Sciatic nerve (tissue), 2 donors: Measurements from ENCODE around the gene CLTCL1. TPM values are rescaled to one million over a fixed set of nuclear protein-coding genes. Genes with fewer than 3 reads are reported as not detected.

Source experiments
- ATAC-seq: fragments of 200-7000 bp; cut with Tn5 transposase; one replicate; pipeline ENCODE4 v1.9.1; 2020; ENCODE audit warnings: mild to moderate bottlenecking, moderate library complexity
- DNase-seq: peaks from one replicate; pipeline ENCODE4 v3.0.0-alpha.2; 2020; ENCODE audit warnings: low spot score
- intact Hi-C: fragments of 100-400 bp; cut with DNase I; formaldehyde crosslinking; loops from one replicate; pipeline ENCODE4 v1.14.2; 2022
- total RNA-seq: library from RNA; stranded (reverse); fragmentation: NEBNext Ultra II Directional; extraction: Animal tissue kit (Norgen Biotek cat#: 25700); gene quantifications from one replicate; pipeline ENCODE4 v1.2.1, GENCODE V29; 2021
- donor health status: DM: no; HTN: no; CAD: no.
- donor health status: DM: no; HTN: no; CAD: no.

The CLTCL1 gene
- total RNA-seq, 1 donor from 2014 or later, result 14.2 TPM

GRCh38 chr22:19146215-19146968, 145.1 kb downstream of the CLTCL1 start:
- intact Hi-C loops, result no loop called here
- ATAC-seq, result no peak
- DNase-seq, result no peak

GRCh38 chr22:19143967-19144400, 147.5 kb downstream of the CLTCL1 start:
- ATAC-seq (no peak), DNase-seq (no peak)
- intact Hi-C loops, result no loop called here

GRCh38 chr22:19143212-19143611, 148.3 kb downstream of the CLTCL1 start:
- DNase-seq, result no peak
- no peak for ATAC-seq
- intact Hi-C loops, result no loop called here

GRCh38 chr22:19142394-19142793, 149.1 kb downstream of the CLTCL1 start:
- intact Hi-C loops, result no loop called here
- no peak for DNase-seq
- no peak for ATAC-seq

GRCh38 chr22:19139974-19140373, 151.5 kb downstream of the CLTCL1 start:
- ATAC-seq (no peak), DNase-seq (no peak)
- intact Hi-C loops, result no loop called here

GRCh38 chr22:19139001-19139356, 152.5 kb downstream of the CLTCL1 start:
- DNase-seq, result no peak
- ATAC-seq, result no peak
- intact Hi-C loops, result no loop called here

- ATAC-seq, result no peak
- intact Hi-C loops, result no loop called here
- no peak for DNase-seq
These were observed 153.1 kb downstream of the CLTCL1 start for GRCh38 chr22:19138217-19139000.

GRCh38 chr22:19137384-19138216, 153.9 kb downstream of the CLTCL1 start:
- no peak for DNase-seq
- intact Hi-C loops, result no loop called here

GRCh38 chr22:19136915-19137314, 154.6 kb downstream of the CLTCL1 start:
- ATAC-seq, result no peak
- intact Hi-C loops, result no loop called here
- DNase-seq, result no peak

More at GRCh38 chr22:19137384-19138216, 153.9 kb downstream of the CLTCL1 start:
- no peak for ATAC-seq

GRCh38 chr22:19134874-19135273, 156.6 kb downstream of the CLTCL1 start:
- intact Hi-C loops, result no loop called here
- no peak for DNase-seq
- ATAC-seq, result no peak

GRCh38 chr22:19134176-19134831, 157.2 kb downstream of the CLTCL1 start:
- DNase-seq, result no peak
- ATAC-seq, result no peak
- intact Hi-C loops, result no loop called here

- intact Hi-C loops, result no loop called here
- ATAC-seq (no peak), DNase-seq (no peak)
These were observed 158.0 kb downstream of the CLTCL1 start for GRCh38 chr22:19133561-19133960.

- no peak for DNase-seq
- ATAC-seq, result no peak
- intact Hi-C loops, result no loop called here
These were observed 158.7 kb downstream of the CLTCL1 start for GRCh38 chr22:19132693-19133400.

- no peak for ATAC-seq
- intact Hi-C loops, result no loop called here
- DNase-seq, result no peak
These were observed 159.4 kb downstream of the CLTCL1 start for GRCh38 chr22:19132153-19132552.

GRCh38 chr22:19131685-19132015, 159.9 kb downstream of the CLTCL1 start:
- intact Hi-C loops, result no loop called here
- DNase-seq (no peak), ATAC-seq (no peak)

GRCh38 chr22:19130959-19131684, 160.4 kb downstream of the CLTCL1 start, which contains the start of gene TSSK2:
Gene TSSK2, plus strand, starts transcription at chr22:19131308. Its CDS starts 92 bp downstream, at chr22:19131400.
- ATAC-seq (no peak), DNase-seq (no peak)
- intact Hi-C loops, result no loop called here

GRCh38 chr22:19129871-19130270, 161.6 kb downstream of the CLTCL1 start:
- intact Hi-C loops, result no loop called here
- no peak for DNase-seq
- no peak for ATAC-seq
